ENCODE data around the gene C16orf89.
"Not testable (repeated sequence)": the region's sequence is repeated elsewhere in the genome, so short reads cannot be mapped to it uniquely, and the experiment has no call there.

The C16orf89 gene
- total RNA-seq = 0 reads per million in 2 donors

- DNase-seq = no peak
Observed at GRCh38 chr16:5065813-5066212, at the start of gene C16orf89. Gene C16orf89, minus strand, starts transcription at chr16:5065956. Its CDS starts 48 bp downstream, at chr16:5065908.

GRCh38 chr16:5110933-5111332 lies 45.2 kb upstream of the C16orf89 start:
- DNase-seq = not testable (repeated sequence)

GRCh38 chr16:5108505-5109158 lies 42.9 kb upstream of the C16orf89 start:
- DNase-seq = no peak

GRCh38 chr16:5105039-5105438 lies 39.3 kb upstream of the C16orf89 start:
- not testable (repeated sequence) for DNase-seq

GRCh38 chr16:5103296-5104032 lies 37.7 kb upstream of the C16orf89 start:
- DNase-seq = not testable (repeated sequence)

- DNase-seq = not testable (repeated sequence)
Observed at GRCh38 chr16:5099174-5099573, 33.4 kb upstream of the C16orf89 start.

GRCh38 chr16:5098221-5099159 lies 32.7 kb upstream of the C16orf89 start:
- DNase-seq = peak; percentile 94

- DNase-seq = peak; percentile 84
Observed at GRCh38 chr16:5097470-5098220, 31.9 kb upstream of the C16orf89 start, which contains the start of gene EEF2KMT. Gene EEF2KMT, minus strand, starts transcription at chr16:5097795. Its CDS starts 56 bp downstream, at chr16:5097739.

- peak; percentile 22 for DNase-seq
Observed at GRCh38 chr16:5097061-5097469, 31.3 kb upstream of the C16orf89 start.

GRCh38 chr16:5096437-5097060 lies 30.8 kb upstream of the C16orf89 start:
- not testable (repeated sequence) for DNase-seq

- not testable (repeated sequence) for DNase-seq
Observed at GRCh38 chr16:5095145-5095830, 29.5 kb upstream of the C16orf89 start.

- DNase-seq = not testable (repeated sequence)
Observed at GRCh38 chr16:5093746-5094145, 28.0 kb upstream of the C16orf89 start.

- DNase-seq = not testable (repeated sequence)
Observed at GRCh38 chr16:5093081-5093480, 27.3 kb upstream of the C16orf89 start.

- DNase-seq = not testable (repeated sequence)
Observed at GRCh38 chr16:5090592-5090991, 24.8 kb upstream of the C16orf89 start.

GRCh38 chr16:5089911-5090555 lies 24.3 kb upstream of the C16orf89 start:
- DNase-seq = not testable (repeated sequence)

GRCh38 chr16:5088936-5089335 lies 23.2 kb upstream of the C16orf89 start:
- not testable (repeated sequence) for DNase-seq

GRCh38 chr16:5088086-5088790 lies 22.5 kb upstream of the C16orf89 start:
- DNase-seq = not testable (repeated sequence)

GRCh38 chr16:5085716-5086115 lies 20.0 kb upstream of the C16orf89 start:
- DNase-seq = not testable (repeated sequence)

GRCh38 chr16:5084802-5085201 lies 19.0 kb upstream of the C16orf89 start:
- DNase-seq = peak; percentile 44

Data from T-helper 9 cell (primary cell).